IMR-90 (cell line): Measurements from ENCODE around the gene IL1A.

Source experiments
- BHLHE40 ChIP-seq: fragments of 150-350 bp; IDR thresholded peaks from 2 replicates; pipeline ENCODE4 v1.6.1; 2016; ENCODE audit warnings: mild to moderate bottlenecking, low read depth, low read length
- FOS ChIP-seq: fragments of 150-350 bp; IDR thresholded peaks from 2 replicates; pipeline ENCODE4 v1.6.1; 2016; ENCODE audit warnings: low read depth, low read length
- MAFK ChIP-seq: IDR thresholded peaks from 2 replicates; pipeline ENCODE4 v1.6.1; 2012; ENCODE audit warnings: low read depth, low read length, improper control_type of control experiment
- MXI1 ChIP-seq: IDR thresholded peaks from 2 replicates; pipeline ENCODE4 v1.6.1; 2012; ENCODE audit warnings: low read depth, mild to moderate bottlenecking, low read length, moderate library complexity, borderline replicate concordance
- RAD21 ChIP-seq: IDR thresholded peaks from 2 replicates; pipeline ENCODE4 v1.6.1; 2012; ENCODE audit warnings: low read length, improper control_type of control experiment
- SMC3 ChIP-seq: fragments of 150-350 bp; IDR thresholded peaks from 2 replicates; pipeline ENCODE4 v1.6.1; 2016; ENCODE audit warnings: low read depth, mild to moderate bottlenecking, antibody characterized with exemption, low read length, moderate library complexity
- TF ChIP-seq, protein P1 (sequence below): conservative IDR thresholded peaks from 2 replicates; pipeline ENCODE4 v1.5.1; 2012; ENCODE audit warnings: mild to moderate bottlenecking, low read depth, low read length, improper control_type of control experiment
- TF ChIP-seq, protein P2 (sequence below): fragments of 150-350 bp; IDR thresholded peaks from 2 replicates; pipeline ENCODE4 v1.6.1; 2017; ENCODE audit warnings: mild to moderate bottlenecking, antibody characterized with exemption, low read length, low read depth

- TF ChIP-seq, protein P1, sequence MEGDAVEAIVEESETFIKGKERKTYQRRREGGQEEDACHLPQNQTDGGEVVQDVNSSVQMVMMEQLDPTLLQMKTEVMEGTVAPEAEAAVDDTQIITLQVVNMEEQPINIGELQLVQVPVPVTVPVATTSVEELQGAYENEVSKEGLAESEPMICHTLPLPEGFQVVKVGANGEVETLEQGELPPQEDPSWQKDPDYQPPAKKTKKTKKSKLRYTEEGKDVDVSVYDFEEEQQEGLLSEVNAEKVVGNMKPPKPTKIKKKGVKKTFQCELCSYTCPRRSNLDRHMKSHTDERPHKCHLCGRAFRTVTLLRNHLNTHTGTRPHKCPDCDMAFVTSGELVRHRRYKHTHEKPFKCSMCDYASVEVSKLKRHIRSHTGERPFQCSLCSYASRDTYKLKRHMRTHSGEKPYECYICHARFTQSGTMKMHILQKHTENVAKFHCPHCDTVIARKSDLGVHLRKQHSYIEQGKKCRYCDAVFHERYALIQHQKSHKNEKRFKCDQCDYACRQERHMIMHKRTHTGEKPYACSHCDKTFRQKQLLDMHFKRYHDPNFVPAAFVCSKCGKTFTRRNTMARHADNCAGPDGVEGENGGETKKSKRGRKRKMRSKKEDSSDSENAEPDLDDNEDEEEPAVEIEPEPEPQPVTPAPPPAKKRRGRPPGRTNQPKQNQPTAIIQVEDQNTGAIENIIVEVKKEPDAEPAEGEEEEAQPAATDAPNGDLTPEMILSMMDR = no peak
- TF ChIP-seq MXI1 = no peak
- no peak for TF ChIP-seq RAD21
- TF ChIP-seq BHLHE40 = no peak
- no peak for TF ChIP-seq SMC3
- no peak for TF ChIP-seq MAFK
- TF ChIP-seq, protein P2, sequence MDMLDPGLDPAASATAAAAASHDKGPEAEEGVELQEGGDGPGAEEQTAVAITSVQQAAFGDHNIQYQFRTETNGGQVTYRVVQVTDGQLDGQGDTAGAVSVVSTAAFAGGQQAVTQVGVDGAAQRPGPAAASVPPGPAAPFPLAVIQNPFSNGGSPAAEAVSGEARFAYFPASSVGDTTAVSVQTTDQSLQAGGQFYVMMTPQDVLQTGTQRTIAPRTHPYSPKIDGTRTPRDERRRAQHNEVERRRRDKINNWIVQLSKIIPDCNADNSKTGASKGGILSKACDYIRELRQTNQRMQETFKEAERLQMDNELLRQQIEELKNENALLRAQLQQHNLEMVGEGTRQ = no peak
- no peak for TF ChIP-seq FOS
Measured at GRCh38 chr2:112821142-112821541, 36.8 kb upstream of the IL1A start.
